Activated naive CD4-positive, alpha-beta T cell (primary cell): ENCODE data around the gene IQSEC3.

ENCODE experiments used
- DNase-seq, 4 experiments: peaks; one replicate each; lab custom pipeline; 2025; lab: John Stamatoyannopoulos, UW

The IQSEC3 gene

DNA sequence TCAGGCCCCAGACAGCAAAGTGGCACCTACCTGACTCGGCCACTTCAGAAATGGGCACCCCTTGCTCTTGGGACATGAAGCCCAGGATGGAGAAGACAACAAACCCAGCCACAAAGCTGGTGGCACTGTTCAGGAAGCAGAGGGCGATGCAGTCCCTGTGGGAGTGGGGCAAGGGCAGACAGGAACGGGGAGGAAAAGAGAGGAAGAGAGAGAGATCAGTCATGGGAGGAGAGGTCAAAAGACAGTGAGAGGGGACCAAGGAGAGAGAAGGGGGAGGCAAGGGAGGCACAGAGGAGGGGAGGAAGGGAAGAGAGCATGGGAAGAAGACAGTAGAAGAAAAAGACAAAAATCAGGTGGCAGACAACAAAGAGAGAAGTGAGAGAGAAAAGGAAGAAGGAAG, 130.8 kb downstream of the IQSEC3 start:
- no peak for DNase-seq

DNA sequence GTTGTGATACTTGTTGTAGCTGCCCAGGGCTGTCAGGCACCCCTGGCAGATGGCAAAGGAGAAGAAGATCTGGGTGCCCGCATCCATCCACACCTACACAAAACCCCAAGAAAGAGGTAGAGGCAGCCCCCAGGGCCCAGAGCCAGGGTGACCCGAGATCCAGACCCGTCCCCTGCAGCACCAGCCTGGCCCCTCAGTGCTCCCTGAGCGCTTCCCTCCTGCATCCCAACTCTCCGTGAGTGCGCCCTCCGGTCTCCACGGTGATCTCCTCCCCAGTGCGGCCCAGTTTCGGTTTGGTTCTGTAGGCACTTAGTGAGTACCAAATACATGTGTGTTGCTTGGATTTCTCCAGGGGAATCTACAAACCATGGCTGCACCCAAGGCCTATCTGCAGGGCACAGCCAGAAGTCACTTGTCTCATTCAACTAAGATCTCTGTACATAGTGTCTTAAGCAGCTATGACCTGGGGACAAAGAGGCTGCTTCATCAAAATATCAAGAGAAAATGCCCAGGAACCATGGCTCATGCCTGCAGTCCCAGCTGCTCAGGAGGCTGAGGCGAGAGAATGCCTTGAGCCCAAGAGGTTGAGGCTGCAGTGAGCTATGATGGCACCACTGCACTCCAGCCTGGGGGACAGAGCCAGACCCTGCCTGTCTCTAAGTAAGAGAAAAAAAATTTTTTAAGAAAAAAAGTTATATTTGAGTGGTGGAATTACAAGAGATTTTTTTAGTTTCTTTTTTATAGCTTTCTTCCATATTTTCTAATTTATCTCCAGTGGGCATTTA, 131.5 kb downstream of the IQSEC3 start:
- DNase-seq, result no peak

DNA sequence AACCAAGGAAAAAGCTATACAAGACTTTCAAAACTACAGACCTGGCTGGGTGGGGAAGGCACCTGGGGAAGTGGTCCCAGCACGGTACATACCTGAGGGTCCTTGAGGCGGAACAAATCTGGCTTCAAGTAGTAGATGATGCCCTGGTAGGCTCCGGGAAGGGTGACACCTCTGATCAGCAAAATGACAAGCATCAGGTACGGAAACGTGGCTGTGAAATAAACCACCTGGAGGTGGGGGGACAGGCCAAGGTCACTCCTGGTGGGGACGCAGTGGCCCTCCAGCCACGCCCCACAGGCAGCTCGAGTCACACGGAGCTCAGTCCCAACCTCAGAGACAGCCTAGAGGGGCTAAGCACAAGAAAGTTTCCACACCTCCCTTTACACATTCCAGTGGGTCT, 132.1 kb downstream of the IQSEC3 start:
- no peak for DNase-seq

- no peak for DNase-seq
Observed at GRCh38 chr12:201361-201760, 134.8 kb downstream of the IQSEC3 start.

DNA sequence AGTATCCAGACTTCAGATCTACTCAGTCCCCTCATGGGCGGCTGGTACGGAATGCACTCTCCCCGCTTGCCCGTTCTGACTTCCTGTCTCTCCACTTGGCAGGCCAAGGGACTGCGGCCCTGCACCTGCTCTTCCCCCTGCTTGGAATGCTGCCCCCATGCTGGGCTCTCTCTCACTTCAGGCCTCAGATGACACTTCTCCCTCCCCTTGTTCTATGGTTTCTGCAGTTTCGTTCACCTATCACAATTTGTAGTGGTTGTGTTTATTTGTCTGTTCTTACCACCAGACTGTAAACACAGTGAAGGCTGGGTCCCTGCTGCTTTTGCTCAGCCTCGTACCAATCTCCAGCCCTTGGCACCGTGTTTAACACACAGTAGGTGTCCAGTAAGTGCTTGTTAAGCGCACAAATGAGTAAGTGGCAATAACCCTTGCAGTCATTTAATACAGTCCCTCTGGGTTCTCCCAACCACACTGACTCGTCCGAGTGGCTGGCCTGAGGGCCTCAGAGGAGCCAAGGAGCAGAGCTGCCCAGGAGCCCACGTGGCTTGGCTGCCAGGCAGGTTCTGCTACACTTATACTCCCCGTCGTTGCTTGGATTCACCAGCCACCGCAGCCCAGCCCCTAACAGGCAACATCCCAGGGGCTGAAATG, 135.6 kb downstream of the IQSEC3 start:
- DNase-seq, result no peak

DNA sequence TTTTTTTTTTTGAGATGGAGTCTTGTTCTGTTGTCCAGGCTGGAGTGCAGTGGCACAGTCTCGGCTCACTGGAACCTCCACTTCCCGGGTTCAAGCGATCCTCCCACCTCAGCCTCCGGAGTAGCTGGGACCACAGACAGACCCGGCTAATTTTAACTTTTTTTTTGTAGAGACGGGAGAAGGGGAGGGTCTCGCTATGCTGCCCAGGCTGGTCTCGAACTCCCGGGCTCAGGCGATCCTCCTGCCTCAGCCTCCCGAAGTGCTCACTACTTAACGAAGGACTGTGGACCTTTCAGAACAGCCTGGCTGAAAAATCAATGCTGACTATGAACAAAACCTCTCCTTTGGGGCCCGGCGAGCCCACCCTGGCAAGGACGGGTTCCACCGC, 136.5 kb downstream of the IQSEC3 start:
- DNase-seq, result no peak

- no peak for DNase-seq
Observed at GRCh38 chr12:203462-204260, 137.1 kb downstream of the IQSEC3 start.

DNA sequence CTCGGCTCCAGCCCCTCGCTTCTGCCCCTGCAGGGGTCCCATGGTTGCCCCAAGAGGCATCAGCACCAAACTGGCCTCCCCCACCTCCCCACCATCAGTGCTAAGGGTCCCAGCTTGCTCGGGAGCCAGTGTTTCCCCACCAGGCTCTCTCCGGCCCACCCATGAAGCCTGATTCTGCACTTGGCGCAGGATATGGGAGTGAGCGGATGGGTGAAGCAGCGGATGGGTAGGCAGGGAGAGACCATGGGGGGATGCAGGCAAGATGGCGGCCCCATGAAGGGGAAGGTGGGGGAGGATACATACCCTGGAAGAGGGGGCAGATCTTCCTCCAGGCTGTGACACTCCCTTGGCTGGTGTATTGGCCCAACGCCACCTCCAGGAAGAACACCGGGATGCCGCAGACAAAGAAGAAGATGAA, 137.7 kb downstream of the IQSEC3 start:
- no peak for DNase-seq

- DNase-seq, result no peak
Observed at GRCh38 chr12:205026-205425, 138.5 kb downstream of the IQSEC3 start.

GRCh38 chr12:206746-207440, 140.3 kb downstream of the IQSEC3 start:
- DNase-seq, result no peak

DNA sequence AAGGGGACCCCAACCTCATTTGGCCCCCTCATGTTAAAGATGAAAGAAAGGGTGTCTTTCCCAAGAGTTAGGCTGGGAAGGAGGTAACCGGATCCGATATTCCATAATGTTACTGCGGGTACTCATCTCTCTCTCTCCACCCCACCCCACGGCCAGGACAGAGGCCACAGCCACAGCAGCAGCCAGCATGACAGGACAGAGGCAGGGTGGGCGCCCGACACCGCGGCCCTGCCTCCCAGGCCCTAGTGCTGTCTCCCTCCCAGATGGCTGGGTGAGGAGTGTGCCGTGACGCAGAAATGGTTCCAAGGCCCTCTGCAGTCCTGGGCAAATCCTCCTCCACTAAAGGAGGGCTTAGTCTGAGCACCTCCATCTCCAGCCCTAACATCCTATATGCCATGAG, 141.2 kb downstream of the IQSEC3 start:
- no peak for DNase-seq

- no peak for DNase-seq
Observed at GRCh38 chr12:208813-209212, 142.2 kb downstream of the IQSEC3 start.

- DNase-seq, result no peak
Observed at GRCh38 chr12:209246-209645, 142.7 kb downstream of the IQSEC3 start.

DNA sequence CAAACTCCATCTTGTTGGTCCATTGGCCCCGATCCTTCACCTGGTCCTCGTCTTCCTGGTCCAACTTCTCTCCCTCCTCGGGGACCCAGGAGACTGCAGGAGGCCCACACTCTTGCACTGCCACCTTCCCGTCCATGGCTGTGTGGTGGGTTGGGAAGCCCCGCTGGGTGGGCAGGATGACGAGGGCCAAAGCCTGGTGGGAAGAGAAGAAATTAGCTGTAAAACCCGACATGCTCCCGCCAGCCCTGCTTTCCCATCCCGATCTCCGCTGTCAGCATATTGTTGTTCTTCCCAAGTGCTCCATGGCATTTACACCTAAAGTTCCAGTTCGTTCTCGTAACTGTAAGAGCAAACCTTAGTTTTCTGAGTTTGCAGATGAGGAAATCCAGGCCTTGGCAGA, 143.3 kb downstream of the IQSEC3 start:
- DNase-seq, result no peak

GRCh38 chr12:210277-211141, 143.9 kb downstream of the IQSEC3 start:
- no peak for DNase-seq

DNA sequence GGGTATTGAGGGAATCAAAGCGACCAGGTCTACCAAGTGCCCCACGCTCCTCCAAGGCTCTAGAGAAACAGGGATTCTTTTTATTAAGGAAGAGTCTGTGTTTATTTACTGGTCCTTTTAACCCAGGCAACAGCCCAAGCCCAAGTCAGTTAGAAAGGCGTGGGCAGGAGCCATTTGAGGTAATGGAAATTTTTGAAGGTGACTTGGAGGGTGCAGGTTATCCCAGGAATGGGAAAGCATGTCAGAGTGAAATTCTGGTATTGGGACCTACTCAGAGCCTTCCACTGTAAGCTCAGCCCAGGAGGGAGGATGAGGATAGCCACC, 144.5 kb downstream of the IQSEC3 start:
- DNase-seq, result no peak

GRCh38 chr12:211639-212414, 145.3 kb downstream of the IQSEC3 start:
- DNase-seq, result no peak

- no peak for DNase-seq
Observed at GRCh38 chr12:212415-212714, 145.8 kb downstream of the IQSEC3 start.

DNA sequence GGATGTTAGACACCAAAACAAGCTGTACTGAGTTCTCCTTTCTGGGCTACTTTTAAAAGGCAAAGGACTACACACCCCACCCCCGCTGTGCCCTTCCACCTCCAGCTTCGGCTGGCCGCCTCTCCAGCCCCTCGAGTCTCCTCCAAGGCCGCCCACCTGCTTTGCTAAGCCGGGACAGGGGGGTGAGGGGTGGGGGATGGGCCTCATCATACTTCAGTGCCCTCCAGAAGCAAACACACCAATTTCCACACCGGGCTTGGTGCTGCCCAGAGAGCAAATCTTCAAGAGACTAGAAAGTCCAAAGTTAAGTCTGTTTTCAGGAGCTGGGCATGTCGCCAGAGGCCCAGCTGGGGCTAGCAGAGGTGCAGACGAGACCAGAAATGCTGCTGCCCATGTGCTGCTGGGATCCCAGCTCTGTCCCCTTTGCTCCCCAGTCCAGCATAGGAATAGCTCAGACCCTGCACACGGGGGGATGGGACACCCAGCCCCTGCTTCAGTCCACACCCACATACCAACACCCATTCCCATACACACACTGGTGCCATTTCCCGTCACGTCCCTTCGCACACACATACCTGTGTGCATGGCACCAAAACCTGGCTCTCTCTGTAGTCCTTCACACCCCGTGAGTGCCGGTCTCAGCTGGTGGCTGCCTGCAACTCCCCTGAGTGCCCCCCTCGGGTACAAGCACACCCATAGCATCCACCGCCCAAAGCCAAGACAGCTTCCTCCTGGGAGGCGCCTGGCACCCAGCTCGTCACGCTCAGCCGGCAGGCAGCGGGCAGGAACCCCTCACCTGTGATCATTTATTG, 146.4 kb downstream of the IQSEC3 start:
- no peak for DNase-seq

DNA sequence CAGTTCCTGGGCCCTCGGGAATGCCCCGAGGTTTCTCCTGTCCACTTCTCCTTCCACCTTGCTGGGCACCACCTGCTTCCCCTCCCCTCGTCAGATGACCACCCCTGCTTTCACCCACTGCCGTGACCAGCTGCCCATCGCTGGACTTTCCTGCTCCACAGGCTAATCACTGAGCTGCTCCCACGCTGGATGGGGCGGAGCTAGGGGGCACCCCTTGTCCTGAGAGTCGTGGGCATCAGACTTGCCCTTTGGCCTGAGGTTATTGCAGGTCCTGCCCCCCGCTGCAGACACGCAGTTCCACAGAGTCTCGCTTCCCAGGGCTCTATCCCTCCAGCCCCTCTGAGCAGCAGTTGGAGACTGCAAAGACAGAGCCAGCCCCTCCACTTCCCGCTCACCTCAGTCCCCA, 147.0 kb downstream of the IQSEC3 start:
- no peak for DNase-seq
